GM12878 (cell line): ENCODE results near the gene OFD1. TPM values are rescaled to one million over a fixed set of nuclear protein-coding genes. Genes with fewer than 3 reads are reported as not detected.

Experiments
- ATAC-seq: fragments of 200-7000 bp; cut with Tn5 transposase; 3 replicates; pipeline ENCODE4 v1.9.1; 2020; ENCODE audit warnings: mild to moderate bottlenecking, moderate library complexity
- BruUV-seq: library from RNA; stranded (reverse); fragments of 400-500 nt; replicated peaks from 2 replicates; lab custom pipeline; 2021; lab: Mats Ljungman, UMichigan
- CTCF ChIA-PET: fragments of 300-600 bp; sonication (Branson Sonifier 250); formaldehyde crosslinking; extraction: SDS; loops from one replicate; lab custom pipeline; 2021; ENCODE audit warnings: inconsistent platforms; lab: Yijun Ruan, JAX
- POLR2A ChIA-PET: fragments of 350-600 bp; formaldehyde crosslinking; extraction: SDS; loops from one replicate; lab custom pipeline; 2021; ENCODE audit warnings: inconsistent platforms; lab: Charles Lee
- RAD21 ChIA-PET: fragments of 300-600 bp; sonication (Branson Sonifier 250); formaldehyde crosslinking; loops from one replicate; lab custom pipeline; 2023; ENCODE audit warnings: antibody characterized with exemption; ENCODE audit not compliant: unreplicated experiment; lab: Charles Lee
- SMC1A ChIA-PET: fragments of 300-600 bp; sonication (Branson Sonifier 250); formaldehyde crosslinking; loops from one replicate; lab custom pipeline; 2023; ENCODE audit not compliant: unreplicated experiment, uncharacterized antibody; lab: Charles Lee
- DNase-seq: peaks from one replicate; pipeline ENCODE4 v3.0.0-alpha.2; 2011; ENCODE audit warnings: low read depth, low spot score
- FAIRE-seq: peaks from 3 replicates; lab custom pipeline; 2011; peaks lifted over from hg19 to GRCh38; lab: Jason Lieb, UNC
- H2AFZ ChIP-seq: 2 replicates; pipeline ENCODE4 v1.6.0; 2011; ENCODE audit warnings: low read depth, low read length, control low read depth; ENCODE audit not compliant: control insufficient read depth
- H3K27ac ChIP-seq: 2 replicates; pipeline ENCODE4 v1.5.1; 2011; ENCODE audit warnings: control low read depth; ENCODE audit not compliant: control insufficient read depth, insufficient read depth
- H3K27me3 ChIP-seq, 2 experiments: replicated peaks in 1 of 2; 2 replicates each; pipeline versions ENCODE4 v1.6.0 to v1.6.1; 2011; ENCODE audit warnings: low read length in 1 of 2; ENCODE audit not compliant: control insufficient read depth in 2 of 2, insufficient read depth in 2 of 2
- H3K36me3 ChIP-seq, 2 experiments: 2 replicates each; pipeline ENCODE4 v1.5.1; 2011; ENCODE audit warnings: low read length in 1 of 2; ENCODE audit not compliant: control insufficient read depth in 2 of 2, insufficient read depth in 2 of 2
- H3K4me1 ChIP-seq: 2 replicates; pipeline ENCODE4 v1.6.1; 2011; ENCODE audit warnings: mild to moderate bottlenecking, low read length, moderate library complexity, mixed read lengths; ENCODE audit not compliant: control insufficient read depth, insufficient read depth
- H3K4me2 ChIP-seq: 2 replicates; pipeline ENCODE4 v1.6.0; 2011; ENCODE audit warnings: control low read depth; ENCODE audit not compliant: control insufficient read depth, insufficient read depth
- H3K4me3 ChIP-seq: fragments of 200-600 bp; sonication (generic); 2 replicates; pipeline ENCODE4 v1.5.1; 2016
- H3K79me2 ChIP-seq: 2 replicates; pipeline ENCODE4 v1.6.0; 2011; ENCODE audit warnings: low read length; ENCODE audit not compliant: control insufficient read depth, insufficient read depth
- H3K9ac ChIP-seq: 2 replicates; pipeline ENCODE4 v1.8.0; 2011; ENCODE audit warnings: low read length, control low read depth, mixed read lengths; ENCODE audit not compliant: control insufficient read depth, insufficient read depth
- H3K9me3 ChIP-seq: replicated peaks from 3 replicates; pipeline ENCODE4 v1.5.1; 2011; ENCODE audit warnings: mild to moderate bottlenecking, low read length; ENCODE audit not compliant: control insufficient read depth, insufficient read depth
- H4K20me1 ChIP-seq: 2 replicates; pipeline ENCODE4 v1.6.0; 2011; ENCODE audit not compliant: control insufficient read depth, insufficient read depth
- GATAD2B ChIP-seq: fragments of 450-650 bp; conservative IDR thresholded peaks from 2 replicates; pipeline ENCODE4 v1.6.1; 2017; ENCODE audit warnings: low read depth, mild to moderate bottlenecking, moderate library complexity
- HSF1 ChIP-seq: fragments of 150-350 bp; IDR thresholded peaks from 2 replicates; pipeline ENCODE4 v1.6.1; 2014; ENCODE audit warnings: mild to moderate bottlenecking, low read depth, low read length
- IRF3 ChIP-seq: fragments of 450-650 bp; IDR thresholded peaks from 2 replicates; pipeline ENCODE4 v1.6.1; 2014; ENCODE audit warnings: mild to moderate bottlenecking
- KLF5 ChIP-seq: fragments of 450-650 bp; IDR thresholded peaks from 2 replicates; pipeline ENCODE4 v1.6.1; 2014; ENCODE audit warnings: mild to moderate bottlenecking; ENCODE audit not compliant: partially characterized antibody
- MEF2A ChIP-seq: IDR thresholded peaks from 2 replicates; pipeline ENCODE4 v1.6.1; 2011; ENCODE audit warnings: low read depth, mild to moderate bottlenecking, low read length, moderate library complexity; ENCODE audit not compliant: insufficient read depth
- NR2C2 ChIP-seq: IDR thresholded peaks from 2 replicates; pipeline ENCODE4 v1.6.1; 2011; ENCODE audit warnings: borderline replicate concordance, low read depth; ENCODE audit not compliant: control insufficient read depth, insufficient read length
- PKNOX1 ChIP-seq: fragments of 450-650 bp; IDR thresholded peaks from 2 replicates; pipeline ENCODE4 v1.6.1; 2016; ENCODE audit warnings: mild to moderate bottlenecking
- POLR2AphosphoS2 ChIP-seq: IDR thresholded peaks from 2 replicates; pipeline ENCODE4 v1.6.1; 2011; ENCODE audit warnings: low read depth, mild to moderate bottlenecking, low read length, improper control_type of control experiment, moderate library complexity
- PRDM15 ChIP-seq: fragments of 450-650 bp; formaldehyde crosslinking; IDR thresholded peaks from 2 replicates; pipeline ENCODE4 v1.4.0; 2020; ENCODE audit warnings: mild to moderate bottlenecking, moderate library complexity
- REST ChIP-seq: IDR thresholded peaks from 2 replicates; pipeline ENCODE4 v1.6.1; 2012; ENCODE audit warnings: mild to moderate bottlenecking, low read depth, low read length
- SP1 ChIP-seq: IDR thresholded peaks from one replicate; pipeline ENCODE4 v1.6.1; 2011; ENCODE audit warnings: low read depth, low read length
- WGBS: methylation state at CpG from one replicate; pipeline ENCODE4 v1.1.6; 2016; ENCODE audit warnings: low lambda C conversion rate; ENCODE audit not compliant: insufficient replicate concordance, insufficient coverage; ENCODE audit errors: missing lambda C conversion rate; 5-methylcytosine and 5-hydroxymethylcytosine counted together
- in situ Hi-C: fragments of 300-500 bp; cut with MboI; formaldehyde crosslinking; loops from 9 replicates; pipeline ENCODE4 v1.14.3; 2018; ENCODE audit warnings: mixed read lengths
- intact Hi-C: fragments of 100-400 bp; cut with micrococcal nuclease; formaldehyde crosslinking; loops from one replicate; pipeline ENCODE4 v1.14.2; 2022; ENCODE audit not compliant: unreplicated experiment
- polyA plus RNA-seq, 11 experiments: library from polyadenylated mRNA; depleted of rRNA in 4 of 11; unstranded in 6 of 11; stranded (reverse) in 5 of 11; fragments of >200 nt; fragmentation: Nextera tagmentation in 4 of 11; fragmentation: Illumina TruSeq in 1 of 11; extraction: Ambion mirVana in 4 of 11; extraction: Trizol in 1 of 11; gene quantifications; 1 replicate in 1 of 11; 2 replicates in 10 of 11; pipeline versions ENCODE4 v1.2.1 to v1.2.3, GENCODE V29; 2011 to 2016; ENCODE audit warnings: inconsistent platforms in 2 of 11, missing spikeins in 2 of 11, low read depth in 1 of 11
- total RNA-seq, 4 experiments: library from RNA; depleted of rRNA in 3 of 4; stranded (reverse); fragments of >200 nt in 3 of 4; fragmentation: Illumina TruSeq in 1 of 4; extraction: Trizol in 1 of 4; gene quantifications; 2 replicates each; pipeline versions ENCODE4 v1.2.1 to v1.2.3, GENCODE V29; 2013 to 2021

Gene OFD1
- total and polyA plus RNA-seq, 10 of the 15 experiments (the other 5 are each of a cell fraction or from before 2014, with no cell fraction given), result 22.4 to 77.2 (median 34.1) TPM

GRCh38 chrX:13791559-13791958, 57.0 kb downstream of the OFD1 start:
- SMC1A ChIA-PET, result interaction anchor here (0.8 to 1.4 kb wide), 3 partner anchors 16 to 79 kb away, joined by 3 to 4 read pairs (median 4); no protein-coding TSS in a partner anchor
- CTCF ChIA-PET, result interaction anchor here (1.0 to 1.2 kb wide), 2 partner anchors 10 to 285 kb away, joined by 3 to 5 read pairs; no protein-coding TSS in a partner anchor
- no peak for FAIRE-seq
- H3K9me3 ChIP-seq, result no peaks in the 10 kb centered on the region
- no peaks in the 10 kb centered on the region for H4K20me1 ChIP-seq
- no TSS peak for BruUV-seq
- H2AFZ ChIP-seq, result no peak overlapping the region
- peaks cover 0 to 3% of the 10 kb centered on the region in 2 experiments; a peak in 1 of 4 replicates for H3K27me3 ChIP-seq
- intact Hi-C loops (no loop called here), in situ Hi-C loops (no loop called here)
- WGBS, result 33% methylated on average over 2 of the region's 2 CpGs
- H3K4me2 ChIP-seq, result no peak overlapping the region
- no peaks in the 10 kb centered on the region; the same call in 1 of the 2 replicates for H3K4me1 ChIP-seq
- no peak overlapping the region for H3K9ac ChIP-seq
- no peak overlapping the region for H3K27ac ChIP-seq
- H3K36me3 ChIP-seq, result no peaks in the 10 kb centered on the region
- no peak for ATAC-seq
- RAD21 ChIA-PET, result no interaction called here
- DNase-seq, result no peak
- no peak for TF ChIP-seq HSF1
- no peak for TF ChIP-seq MEF2A
- TF ChIP-seq NR2C2, result no peak
- no peak for TF ChIP-seq KLF5
- TF ChIP-seq SP1, result no peak
- no peak for TF ChIP-seq PRDM15
- no peak for TF ChIP-seq PKNOX1
- TF ChIP-seq IRF3, result no peak
- no peak for TF ChIP-seq GATAD2B
- TF ChIP-seq REST, result no peak
- TF ChIP-seq POLR2AphosphoS2, result no peak
- POLR2A ChIA-PET, result interaction anchor here (0.8 to 1.1 kb wide), 2 partner anchors 18 to 29 kb away, joined by 3 to 7 read pairs; no protein-coding TSS in a partner anchor
- no peaks in the 10 kb centered on the region for H3K79me2 ChIP-seq
- no peak overlapping the region for H3K4me3 ChIP-seq
